CD14-positive monocyte (primary cell): ENCODE data around the gene CFHR5. TPM values are rescaled to one million over a fixed set of nuclear protein-coding genes. Genes with fewer than 3 reads are reported as not detected.

ENCODE experiments used
- DNase-seq, 3 donors: peaks; one replicate each; pipeline ENCODE4 v3.0.0-alpha.2; 2011 to 2022
- H2AFZ ChIP-seq: 2 replicates; pipeline ENCODE4 v1.6.0; 2012; ENCODE audit warnings: mild to moderate bottlenecking, low read depth, low read length, inconsistent platforms; ENCODE audit not compliant: insufficient read depth, poor library complexity, severe bottlenecking
- H3K27ac ChIP-seq, 2 donors: 1 replicate in 1 of 2; 2 replicates in 1 of 2; pipeline ENCODE4 v1.5.1; 2012 to 2013; ENCODE audit warnings: low read length in 2 of 2, control low read depth in 1 of 2, inconsistent platforms in 1 of 2, low read depth in 1 of 2, mild to moderate bottlenecking in 1 of 2
- H3K27me3 ChIP-seq, 2 donors: one replicate each; pipeline versions ENCODE4 v1.6.0 to v1.6.1; 2011 to 2013; ENCODE audit warnings: low read length in 2 of 2; ENCODE audit not compliant: control insufficient read depth in 2 of 2, insufficient read depth in 2 of 2
- H3K36me3 ChIP-seq, 2 donors: replicated peaks in 1 of 2; 1 replicate in 1 of 2; 2 replicates in 1 of 2; pipeline versions ENCODE4 v1.5.1 to v1.6.1; 2012 to 2013; ENCODE audit warnings: low read length in 2 of 2, control low read depth in 1 of 2, inconsistent platforms in 1 of 2, mild to moderate bottlenecking in 1 of 2; ENCODE audit not compliant: insufficient read depth in 2 of 2, control insufficient read depth in 1 of 2
- H3K4me1 ChIP-seq, 2 donors: 1 replicate in 1 of 2; 2 replicates in 1 of 2; pipeline versions ENCODE4 v1.5.1 to v1.6.1; 2012 to 2013; ENCODE audit warnings: low read length in 2 of 2, control low read depth in 1 of 2, inconsistent platforms in 1 of 2, mild to moderate bottlenecking in 1 of 2, moderate library complexity in 1 of 2; ENCODE audit not compliant: insufficient read depth in 2 of 2, control insufficient read depth in 1 of 2
- H3K4me2 ChIP-seq: replicated peaks from 2 replicates; pipeline ENCODE3; 2012; ENCODE audit warnings: low read length, moderate library complexity, mild to moderate bottlenecking; ENCODE audit not compliant: poor library complexity, severe bottlenecking; ENCODE audit errors: extremely low read depth
- H3K4me3 ChIP-seq, 3 experiments: fragments of 200-600 bp in 1 of 3; sonication (generic) in 1 of 3; replicated peaks in 1 of 3; 1 replicate in 2 of 3; 2 replicates in 1 of 3; pipeline ENCODE4 v1.5.1; 2011 to 2013; ENCODE audit warnings: low read length in 3 of 3, mild to moderate bottlenecking in 3 of 3, control low read depth in 2 of 3, low read depth in 2 of 3, inconsistent platforms in 1 of 3, moderate library complexity in 1 of 3
- H3K79me2 ChIP-seq: 2 replicates; pipeline ENCODE4 v1.6.0; 2012; ENCODE audit warnings: mild to moderate bottlenecking, control low read depth, inconsistent platforms, low read length, moderate library complexity; ENCODE audit not compliant: insufficient read depth
- H3K9ac ChIP-seq: 2 replicates; pipeline ENCODE4 v1.6.0; 2017; ENCODE audit warnings: low read length, mild to moderate bottlenecking; ENCODE audit not compliant: insufficient read depth, poor library complexity, severe bottlenecking
- H3K9me3 ChIP-seq, 2 donors: replicated peaks in 1 of 2; 1 replicate in 1 of 2; 2 replicates in 1 of 2; pipeline versions ENCODE4 v1.5.1 to v1.6.1; 2012 to 2013; ENCODE audit warnings: low read length in 2 of 2, control low read depth in 1 of 2; ENCODE audit not compliant: control insufficient read depth in 1 of 2, insufficient read depth in 1 of 2
- H4K20me1 ChIP-seq: 2 replicates; pipeline ENCODE4 v1.6.0; 2012; ENCODE audit warnings: mild to moderate bottlenecking, low read length, control low read depth, moderate library complexity; ENCODE audit not compliant: insufficient read depth
- H3K27ac Mint-ChIP-seq, 7 donors: one replicate each; pipeline ENCODE4 v1.8.0; 2020; ENCODE audit warnings: mild to moderate bottlenecking in 7 of 7, mixed read lengths in 7 of 7, moderate library complexity in 6 of 7, inconsistent platforms in 2 of 7
- H3K27me3 Mint-ChIP-seq, 3 donors: one replicate each; pipeline ENCODE4 v1.8.0; 2021 to 2022; ENCODE audit warnings: low read depth in 3 of 3, mild to moderate bottlenecking in 3 of 3, mixed read lengths in 3 of 3, moderate library complexity in 3 of 3, inconsistent platforms in 1 of 3
- H3K36me3 Mint-ChIP-seq, 2 donors: one replicate each; pipeline ENCODE4 v1.8.0; 2020; ENCODE audit warnings: mixed read lengths in 2 of 2, inconsistent platforms in 1 of 2, mild to moderate bottlenecking in 1 of 2
- H3K4me1 Mint-ChIP-seq: one replicate; pipeline ENCODE4 v1.8.0; 2020; ENCODE audit warnings: mild to moderate bottlenecking, mixed read lengths
- H3K4me3 Mint-ChIP-seq, 2 donors: one replicate each; pipeline ENCODE4 v1.8.0; 2020; ENCODE audit warnings: mild to moderate bottlenecking in 2 of 2, mixed read lengths in 2 of 2, moderate library complexity in 1 of 2
- H3K9me3 Mint-ChIP-seq, 7 donors: one replicate each; pipeline ENCODE4 v1.8.0; 2020 to 2022; ENCODE audit warnings: mixed read lengths in 7 of 7, mild to moderate bottlenecking in 6 of 7, moderate library complexity in 6 of 7, inconsistent platforms in 2 of 7
- CTCF ChIP-seq: fragments of 200-600 bp; IDR thresholded peaks from one replicate; pipeline ENCODE4 v1.8.0; 2022; ENCODE audit warnings: antibody characterized with exemption, mild to moderate bottlenecking
- WGBS: methylation state at CpG from one replicate; pipeline ENCODE4 v1.1.5; 2013; ENCODE audit warnings: missing lambda C conversion rate; ENCODE audit not compliant: insufficient coverage; 5-methylcytosine and 5-hydroxymethylcytosine counted together
- intact Hi-C, 2 donors: fragments of 100-400 bp; cut with micrococcal nuclease; formaldehyde crosslinking; loops; one replicate each; pipeline versions ENCODE4 v1.15.0 to v1.15.1; 2023
- polyA plus RNA-seq, 3 donors: library from polyadenylated mRNA; depleted of rRNA in 1 of 3; unstranded in 2 of 3; stranded (reverse) in 1 of 3; fragments of 300-500 nt in 2 of 3; fragments of >200 nt in 1 of 3; fragmentation: Illumina TruSeq in 2 of 3; gene quantifications; 1 replicate in 2 of 3; 2 replicates in 1 of 3; pipeline ENCODE4 v1.2.3, GENCODE V29; 2012 to 2021

Gene CFHR5
- polyA plus RNA-seq, 3 donors, result not detected

- intact Hi-C loops, result no loop called here
- no peak overlapping the region for H3K4me3 ChIP-seq
- Mint-ChIP-seq H3K27ac (no peak overlapping the region), H3K4me3 (no peak overlapping the region), H3K4me1 (no peaks in the 10 kb centered on the region), H3K27me3 (no peaks in the 10 kb centered on the region), H3K36me3 (no peaks in the 10 kb centered on the region), H3K9me3 (peaks cover 0 to 12% (median 4%) of the 10 kb centered on the region in 7 donors)
- H3K36me3 ChIP-seq, result no peaks in the 10 kb centered on the region
- no peaks in the 10 kb centered on the region for H3K79me2 ChIP-seq
- TF ChIP-seq CTCF, result no peak
- no peak overlapping the region for H3K9ac ChIP-seq
- no peak overlapping the region for H2AFZ ChIP-seq
- no peaks in the 10 kb centered on the region for H4K20me1 ChIP-seq
- DNase-seq, result no peak
- no peaks in the 10 kb centered on the region for H3K27me3 ChIP-seq
- H3K9me3 ChIP-seq, result peaks cover 7% of the 10 kb centered on the region in 2 donors
- no peak overlapping the region for H3K27ac ChIP-seq
- H3K4me1 ChIP-seq, result no peaks in the 10 kb centered on the region
- no peak overlapping the region for H3K4me2 ChIP-seq
- WGBS, result no CpG with 5 or more reads among the region's 1 CpG
Observed at GRCh38 chr1:196955926-196956325, 21.4 kb upstream of the CFHR5 start.

- Mint-ChIP-seq H3K27ac (no peak overlapping the region), H3K4me1 (no peaks in the 10 kb centered on the region), H3K4me3 (no peak overlapping the region), H3K27me3 (no peaks in the 10 kb centered on the region), H3K9me3 (peaks cover 0 to 8% (median 6%) of the 10 kb centered on the region in 7 donors), H3K36me3 (no peaks in the 10 kb centered on the region)
- whole genome bisulfite sequencing, result no CpG with 5 or more reads among the region's 3 CpGs
- Histone ChIP-seq H3K27me3 (no peaks in the 10 kb centered on the region), H3K4me2 (no peak overlapping the region), H2AFZ (no peak overlapping the region), H3K4me1 (no peaks in the 10 kb centered on the region), H3K27ac (no peak overlapping the region), H3K4me3 (no peak overlapping the region), H3K36me3 (no peaks in the 10 kb centered on the region), H4K20me1 (no peaks in the 10 kb centered on the region), H3K9me3 (peaks cover 4 to 5% of the 10 kb centered on the region in 2 donors), H3K9ac (no peak overlapping the region), H3K79me2 (no peaks in the 10 kb centered on the region)
- DNase-seq, result no peak
- intact Hi-C loops, result no loop called here
- no peak for TF ChIP-seq CTCF
Observed at GRCh38 chr1:196960854-196961253, 16.5 kb upstream of the CFHR5 start.
